Measurements from ENCODE around the gene AHNAK2. TPM values are rescaled to one million over a fixed set of nuclear protein-coding genes. Genes with fewer than 3 reads are reported as not detected.
"Not testable (repeated sequence)": the region's sequence is repeated elsewhere in the genome, so short reads cannot be mapped to it uniquely, and the experiment has no call there.

The AHNAK2 gene
- total and polyA plus RNA-seq, 8 donors: 0.75 to 2.4 (median 1.4) TPM

DNA sequence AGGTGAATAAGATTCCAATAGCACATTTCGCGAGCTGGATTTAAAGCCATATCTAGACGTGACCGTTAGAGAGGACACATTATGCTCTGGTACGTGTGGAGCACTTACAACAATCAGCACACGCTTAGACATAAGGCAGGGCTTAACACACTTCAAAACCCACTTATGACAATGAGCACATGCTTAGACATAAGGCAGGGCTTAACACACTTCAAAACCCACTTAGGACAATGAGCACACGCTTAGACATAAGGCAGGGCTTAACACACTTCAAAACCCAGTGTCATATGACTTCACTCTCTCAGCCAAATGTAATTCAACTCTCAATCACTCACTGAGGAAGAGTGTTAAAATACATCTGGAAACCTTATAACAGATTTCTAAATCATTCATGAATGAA is 64.7 kb downstream of the AHNAK2 start:
- H3K36me3 ChIP-seq: no peaks in the 10 kb centered on the region
- H3K27ac ChIP-seq: no peak overlapping the region
- no peaks in the 10 kb centered on the region for H3K27me3 ChIP-seq
- intact Hi-C loops (cut with DNase I): no loop called here
- no peaks in the 10 kb centered on the region for H3K9me3 ChIP-seq
- TF ChIP-seq, protein P1, sequence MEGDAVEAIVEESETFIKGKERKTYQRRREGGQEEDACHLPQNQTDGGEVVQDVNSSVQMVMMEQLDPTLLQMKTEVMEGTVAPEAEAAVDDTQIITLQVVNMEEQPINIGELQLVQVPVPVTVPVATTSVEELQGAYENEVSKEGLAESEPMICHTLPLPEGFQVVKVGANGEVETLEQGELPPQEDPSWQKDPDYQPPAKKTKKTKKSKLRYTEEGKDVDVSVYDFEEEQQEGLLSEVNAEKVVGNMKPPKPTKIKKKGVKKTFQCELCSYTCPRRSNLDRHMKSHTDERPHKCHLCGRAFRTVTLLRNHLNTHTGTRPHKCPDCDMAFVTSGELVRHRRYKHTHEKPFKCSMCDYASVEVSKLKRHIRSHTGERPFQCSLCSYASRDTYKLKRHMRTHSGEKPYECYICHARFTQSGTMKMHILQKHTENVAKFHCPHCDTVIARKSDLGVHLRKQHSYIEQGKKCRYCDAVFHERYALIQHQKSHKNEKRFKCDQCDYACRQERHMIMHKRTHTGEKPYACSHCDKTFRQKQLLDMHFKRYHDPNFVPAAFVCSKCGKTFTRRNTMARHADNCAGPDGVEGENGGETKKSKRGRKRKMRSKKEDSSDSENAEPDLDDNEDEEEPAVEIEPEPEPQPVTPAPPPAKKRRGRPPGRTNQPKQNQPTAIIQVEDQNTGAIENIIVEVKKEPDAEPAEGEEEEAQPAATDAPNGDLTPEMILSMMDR (IDR thresholded peaks at IDR 0.05): no peak
- H3K4me3 ChIP-seq: no peak overlapping the region
- DNase-seq: no peak
- 87 to 92% methylated on average over 7 of the region's 7 CpGs for WGBS, 2 donors
- FAIRE-seq: no peak
- no peak for ATAC-seq
- no peaks in the 10 kb centered on the region for H3K4me1 ChIP-seq

DNA sequence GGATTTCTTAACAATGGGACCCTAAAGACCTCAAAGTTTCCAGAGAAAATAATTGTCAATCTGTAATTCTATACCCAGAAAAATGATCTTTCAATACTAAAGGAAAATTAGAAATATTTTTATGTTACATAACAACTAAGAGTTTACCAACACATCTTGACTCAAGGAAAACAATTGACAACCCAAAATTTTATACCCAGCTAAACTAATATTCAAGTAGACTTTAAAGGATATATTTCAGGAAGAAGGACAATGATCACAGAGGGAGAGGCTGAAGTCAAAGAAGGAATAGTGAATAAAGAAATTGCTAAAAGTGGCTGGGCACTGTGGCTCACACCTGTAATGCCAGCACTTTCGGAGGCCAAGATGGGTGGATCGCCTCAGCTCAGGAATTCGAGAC is 66.1 kb downstream of the AHNAK2 start:
- H3K27ac ChIP-seq: no peak overlapping the region
- H3K27me3 ChIP-seq: no peaks in the 10 kb centered on the region
- H3K9me3 ChIP-seq: no peaks in the 10 kb centered on the region
- TF ChIP-seq, protein P1 (IDR thresholded peaks at IDR 0.05): no peak
- no peak for ATAC-seq
- intact Hi-C loops (cut with DNase I): no loop called here
- H3K36me3 ChIP-seq: no peaks in the 10 kb centered on the region
- DNase-seq: no peak
- no peak for FAIRE-seq
- 71 to 79% methylated on average over 3 of the region's 3 CpGs for WGBS, 2 donors
- no peaks in the 10 kb centered on the region for H3K4me1 ChIP-seq
- no peak overlapping the region for H3K4me3 ChIP-seq

DNA sequence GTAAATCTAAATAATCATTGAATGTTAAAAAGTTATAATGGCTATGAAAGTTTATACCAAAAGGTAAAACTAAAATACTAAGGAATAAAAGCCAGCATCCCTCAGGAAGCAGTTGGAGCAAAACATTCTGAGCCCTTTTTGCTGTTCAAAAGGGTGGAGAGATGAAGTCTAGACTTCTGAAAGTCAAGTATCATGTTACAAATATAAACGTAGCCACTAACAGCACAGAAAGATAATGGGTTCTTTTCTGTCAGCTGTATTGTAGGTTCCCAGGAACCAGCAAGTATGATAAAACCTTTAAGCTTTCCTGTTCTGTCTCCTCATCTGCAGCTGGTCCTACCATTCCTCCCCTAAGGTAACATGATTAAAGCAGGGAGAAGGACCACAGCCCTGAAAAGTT is 69.9 kb downstream of the AHNAK2 start:
- H3K27ac ChIP-seq: no peak overlapping the region
- DNase-seq: no peak
- intact Hi-C loops (cut with DNase I): no loop called here
- H3K36me3 ChIP-seq: no peaks in the 10 kb centered on the region
- no peak for ATAC-seq
- no peaks in the 10 kb centered on the region for H3K9me3 ChIP-seq
- no peaks in the 10 kb centered on the region for H3K4me1 ChIP-seq
- FAIRE-seq: no peak
- TF ChIP-seq, protein P1 (IDR thresholded peaks at IDR 0.05): no peak
- WGBS, 2 donors: 0 to 11% methylated on average over 1 of the region's 1 CpG
- H3K27me3 ChIP-seq: no peaks in the 10 kb centered on the region
- H3K4me3 ChIP-seq: no peak overlapping the region

DNA sequence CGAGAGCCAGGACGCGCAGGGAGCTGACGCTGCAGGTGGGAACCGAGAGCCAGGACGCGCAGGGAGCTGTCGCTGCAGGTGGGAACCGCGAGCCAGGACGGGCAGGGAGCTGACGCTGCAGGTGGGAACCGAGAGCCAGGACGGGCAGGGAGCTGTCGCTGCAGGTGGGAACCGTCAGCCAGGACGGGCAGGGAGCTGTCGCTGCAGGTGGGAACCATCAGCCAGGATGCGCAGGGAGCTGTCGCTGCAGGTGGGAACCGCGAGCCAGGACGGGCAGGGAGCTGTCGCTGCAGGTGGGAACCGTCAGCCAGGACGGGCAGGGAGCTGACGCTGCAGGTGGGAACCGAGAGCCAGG is 72.6 kb downstream of the AHNAK2 start:
- H3K36me3 ChIP-seq; H3K4me3 ChIP-seq; H3K27me3 ChIP-seq; H3K27ac ChIP-seq; DNase-seq; intact Hi-C loops (cut with DNase I); H3K9me3 ChIP-seq; ATAC-seq; FAIRE-seq; H3K4me1 ChIP-seq: not testable (repeated sequence)
- 65 to 66% methylated on average over 22 to 28 of the region's 28 CpGs for WGBS, 2 donors

DNA sequence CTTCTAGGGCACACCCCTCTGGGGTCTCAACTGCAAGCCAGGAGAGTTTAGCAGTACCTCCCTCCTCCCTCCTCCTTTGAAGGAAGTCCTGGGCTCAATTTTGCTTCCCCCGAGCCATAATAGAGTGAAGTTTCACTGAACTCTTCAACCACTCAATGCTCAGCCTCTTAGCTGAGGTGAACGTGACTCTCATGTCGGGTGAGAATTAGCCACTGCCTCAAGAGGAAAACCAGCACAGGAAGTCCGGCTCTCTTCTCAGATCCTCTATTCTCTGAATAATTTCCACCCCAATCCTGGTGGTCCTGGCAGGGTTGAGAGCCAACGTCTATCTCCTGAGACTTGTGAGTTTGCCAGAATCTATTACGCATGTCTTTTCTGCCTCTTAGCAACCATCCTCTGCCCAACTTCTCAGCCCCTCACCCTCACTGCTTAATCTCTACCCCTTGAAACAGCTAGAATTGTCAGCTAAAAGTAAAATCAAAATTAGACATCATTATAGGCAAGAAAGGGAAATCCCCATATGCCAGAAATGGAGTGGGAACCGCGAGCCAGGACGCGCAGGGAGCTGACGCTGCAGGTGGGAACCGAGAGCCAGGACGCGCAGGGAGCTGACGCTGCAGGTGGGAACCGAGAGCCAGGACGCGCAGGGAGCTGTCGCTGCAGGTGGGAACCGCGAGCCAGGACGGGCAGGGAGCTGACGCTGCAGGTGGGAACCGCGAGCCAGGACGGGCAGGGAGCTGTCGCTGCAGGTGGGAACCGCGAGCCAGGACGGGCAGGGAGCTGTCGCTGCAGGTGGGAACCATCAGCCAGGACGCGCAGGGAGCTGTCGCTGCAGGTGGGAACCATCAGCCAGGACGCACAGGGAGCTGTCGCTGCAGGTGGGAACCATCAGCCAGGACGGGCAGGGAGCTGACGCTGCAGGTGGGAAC is 73.3 kb downstream of the AHNAK2 start:
- intact Hi-C loops (cut with DNase I); H3K27me3 ChIP-seq; H3K4me3 ChIP-seq; ATAC-seq; DNase-seq; H3K4me1 ChIP-seq; H3K36me3 ChIP-seq; H3K9me3 ChIP-seq; H3K27ac ChIP-seq; FAIRE-seq: not testable (repeated sequence)
- 61 to 63% methylated on average over 35 to 38 of the region's 38 CpGs for WGBS, 2 donors

DNA sequence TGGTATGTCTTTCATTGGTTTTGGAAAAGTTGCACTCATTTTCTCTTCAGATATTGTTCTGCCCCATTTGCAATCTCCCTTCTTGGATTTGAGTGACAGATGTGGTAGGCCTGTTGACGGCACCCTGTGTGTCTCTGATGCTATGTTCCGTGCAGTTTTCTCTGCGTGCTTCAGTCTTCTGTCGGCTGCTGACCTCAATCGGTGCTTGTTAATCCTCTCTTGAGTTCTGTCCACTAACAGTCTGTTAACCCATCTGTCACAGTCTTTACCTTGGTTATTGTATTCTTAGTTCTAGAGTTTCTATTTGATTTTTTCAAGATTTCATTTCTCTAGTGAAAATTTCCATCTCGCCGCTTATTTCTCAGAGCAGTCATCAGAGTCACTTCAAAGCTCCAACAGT is 74.2 kb downstream of the AHNAK2 start:
- Histone ChIP-seq H3K36me3 (no peaks in the 10 kb centered on the region), H3K9me3 (no peaks in the 10 kb centered on the region), H3K27me3 (no peaks in the 10 kb centered on the region), H3K4me1 (no peaks in the 10 kb centered on the region), H3K27ac (no peak overlapping the region), H3K4me3 (no peak overlapping the region)
- no peak for DNase-seq
- WGBS, 2 donors: 93 to 95% methylated on average over 7 of the region's 7 CpGs
- no peak for FAIRE-seq
- intact Hi-C loops (cut with DNase I): no loop called here
- TF ChIP-seq, protein P1 (IDR thresholded peaks at IDR 0.05): no peak
- no peak for ATAC-seq

All from pancreas (tissue), 10 donors.